HG03039 (cell line): ENCODE measurements around the gene RGS6.

Experiments
- ATAC-seq: cut with Tn5 transposase; IDR thresholded peaks from one replicate; pipeline ENCODE4 v1.9.1; 2021; ENCODE audit warnings: mild to moderate bottlenecking, moderate library complexity; ENCODE audit not compliant: unreplicated experiment

The RGS6 gene

DNA sequence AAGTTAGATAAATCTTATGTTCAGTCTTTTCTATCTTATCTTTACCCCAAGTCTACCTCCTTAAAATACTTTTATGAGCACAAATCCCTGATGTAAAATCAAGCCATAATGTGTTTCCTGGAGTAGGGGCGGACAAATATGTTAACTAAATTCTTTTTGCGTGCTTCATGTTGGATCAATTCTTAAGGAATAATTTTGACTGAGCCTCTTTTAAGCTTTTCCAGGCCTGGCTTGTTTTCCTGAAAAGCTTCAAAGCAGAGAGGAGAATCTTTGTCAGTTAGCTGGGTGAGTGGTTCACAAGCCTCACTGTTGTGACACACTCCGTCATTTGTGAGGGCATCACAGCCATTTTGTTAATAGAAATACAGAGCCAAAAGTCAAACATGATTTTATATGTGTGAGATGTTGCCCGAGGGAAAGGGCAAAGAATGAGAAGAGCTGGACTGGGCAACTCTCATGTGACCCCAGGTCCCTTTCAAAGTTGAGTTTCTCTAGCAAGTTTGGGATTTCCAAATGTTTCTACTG, 468.9 kb downstream of the RGS6 start:
- ATAC-seq: no peak

DNA sequence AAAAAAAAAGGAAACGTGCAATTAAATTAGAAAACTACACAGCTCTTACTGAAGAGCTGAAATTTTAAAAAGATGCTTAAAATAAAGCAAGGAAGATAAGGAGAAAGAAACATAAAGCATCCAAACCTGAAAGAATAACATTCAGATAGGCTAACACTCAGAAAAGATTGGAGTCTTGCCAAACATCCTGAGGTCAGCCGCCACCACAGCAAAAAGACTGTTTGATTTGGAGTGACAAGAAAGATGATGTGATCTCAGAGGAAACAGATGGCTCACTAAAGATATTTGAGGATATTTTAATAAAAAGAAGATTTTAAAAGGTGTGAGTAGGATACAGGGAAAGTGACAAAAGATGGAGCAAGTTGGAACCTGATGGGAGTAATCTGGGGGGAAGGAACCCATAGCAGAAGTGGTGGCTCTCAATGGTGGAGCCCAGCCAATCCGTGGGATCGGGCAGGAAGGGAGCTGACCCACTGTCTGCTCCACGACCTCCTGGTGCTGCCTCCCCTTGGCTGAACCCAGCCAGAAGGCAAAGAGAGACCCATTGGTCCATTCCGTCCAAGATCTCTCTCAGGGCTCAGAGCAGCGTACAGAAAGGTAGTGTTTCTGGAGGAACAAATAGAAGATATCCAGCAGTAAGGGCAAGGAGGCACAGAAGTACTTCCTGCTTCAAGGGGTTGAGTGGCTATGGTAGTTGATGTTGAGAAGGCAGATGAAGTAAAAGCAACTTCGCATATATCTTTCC, 469.6 kb downstream of the RGS6 start:
- ATAC-seq: no peak

DNA sequence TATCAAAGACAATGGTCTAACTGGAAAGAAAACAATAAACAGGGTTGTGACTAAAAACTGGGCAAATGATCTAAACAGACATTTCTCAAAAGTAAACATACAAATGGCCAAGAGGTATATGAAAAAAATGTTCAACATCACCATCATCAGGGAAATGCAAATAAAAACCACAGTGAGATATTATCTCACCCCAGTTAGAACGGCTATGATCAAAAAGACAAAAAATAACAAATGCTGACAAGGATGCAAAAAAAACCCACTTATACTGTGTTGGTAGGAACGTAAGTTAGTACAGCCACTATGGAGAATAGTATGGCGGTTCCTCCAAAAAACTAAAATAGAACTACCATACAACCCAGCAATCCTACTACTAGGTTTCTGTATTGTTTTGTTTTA, 470.1 kb downstream of the RGS6 start:
- no peak for ATAC-seq

- no peak for ATAC-seq
Observed at GRCh38 chr14:72404106-72404774, 472.0 kb downstream of the RGS6 start.

DNA sequence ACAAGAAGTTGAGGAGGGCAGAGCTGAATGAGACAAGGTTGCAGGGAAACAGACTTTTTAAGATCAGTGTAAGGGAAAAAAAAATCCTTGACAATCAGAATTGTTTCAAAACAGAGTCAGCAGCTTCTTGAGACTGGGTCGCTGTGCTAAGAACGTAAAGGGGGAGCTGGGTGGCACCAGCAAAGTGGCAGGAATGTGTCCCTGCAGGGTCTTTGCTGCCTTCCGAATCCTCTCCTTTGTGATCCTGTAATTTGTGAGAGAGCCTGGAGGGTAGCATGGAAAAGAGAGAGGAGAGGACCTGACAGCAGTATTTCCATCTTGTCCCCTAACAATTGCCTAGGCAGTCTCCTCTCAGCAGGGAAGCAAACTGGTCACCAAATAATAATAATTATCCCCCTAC, 472.8 kb downstream of the RGS6 start:
- no peak for ATAC-seq

- no peak for ATAC-seq
Observed at GRCh38 chr14:72408020-72408419, 475.8 kb downstream of the RGS6 start.

DNA sequence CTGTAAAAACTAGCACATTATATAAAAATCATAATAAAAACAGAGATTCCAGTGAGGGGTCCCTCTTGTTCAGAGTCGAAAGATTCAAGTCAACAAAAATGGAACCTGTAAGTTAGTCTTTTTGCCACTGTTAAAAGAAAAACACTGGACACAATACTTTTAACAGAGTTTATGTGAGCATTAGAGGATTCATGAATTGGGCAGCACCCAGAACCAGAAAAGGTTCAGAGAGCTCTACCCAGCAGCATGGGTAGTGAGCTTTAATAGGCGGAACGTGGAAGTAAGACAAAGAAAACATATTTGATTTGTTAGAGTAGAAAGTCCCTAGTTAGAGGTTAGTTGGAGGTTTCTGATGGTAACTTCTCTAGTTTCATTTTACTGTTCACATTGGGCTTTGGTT, 476.8 kb downstream of the RGS6 start:
- no peak for ATAC-seq

DNA sequence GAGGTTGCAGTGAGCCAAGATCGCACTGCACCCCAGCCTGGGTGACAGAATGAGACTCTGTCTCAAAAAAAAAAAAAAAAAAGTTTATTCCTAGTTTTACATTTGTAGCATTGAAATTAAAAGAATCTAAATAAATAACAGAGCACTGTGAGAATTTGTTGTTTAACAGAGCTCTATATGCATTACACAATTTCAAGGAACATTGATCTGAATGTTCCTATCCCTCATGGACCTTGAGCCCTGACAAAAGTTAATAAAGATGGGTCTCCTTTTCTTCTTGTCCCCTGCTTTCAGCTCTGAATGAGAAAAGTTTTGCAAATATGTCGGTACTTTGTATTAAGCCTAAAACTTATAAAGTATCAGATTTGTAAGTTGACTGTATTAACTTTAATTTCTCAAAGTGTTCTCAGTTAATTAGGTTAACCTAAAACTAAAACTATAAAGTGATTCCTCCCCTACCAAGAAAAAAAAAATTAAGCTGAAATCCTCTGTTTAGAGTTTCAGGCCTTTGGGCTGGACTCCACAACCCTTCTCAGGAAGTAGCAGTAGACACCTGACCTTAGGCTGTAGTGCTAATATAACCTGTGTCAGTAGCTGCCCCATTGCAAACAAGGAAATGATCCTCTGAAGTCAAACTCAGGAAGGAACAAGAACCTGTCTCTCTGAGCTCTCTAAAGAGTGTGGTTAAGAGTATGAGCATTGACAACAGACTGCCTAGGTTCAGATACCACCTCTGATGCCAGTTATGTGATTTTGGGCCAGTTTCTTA, 484.0 kb downstream of the RGS6 start:
- ATAC-seq: no peak

DNA sequence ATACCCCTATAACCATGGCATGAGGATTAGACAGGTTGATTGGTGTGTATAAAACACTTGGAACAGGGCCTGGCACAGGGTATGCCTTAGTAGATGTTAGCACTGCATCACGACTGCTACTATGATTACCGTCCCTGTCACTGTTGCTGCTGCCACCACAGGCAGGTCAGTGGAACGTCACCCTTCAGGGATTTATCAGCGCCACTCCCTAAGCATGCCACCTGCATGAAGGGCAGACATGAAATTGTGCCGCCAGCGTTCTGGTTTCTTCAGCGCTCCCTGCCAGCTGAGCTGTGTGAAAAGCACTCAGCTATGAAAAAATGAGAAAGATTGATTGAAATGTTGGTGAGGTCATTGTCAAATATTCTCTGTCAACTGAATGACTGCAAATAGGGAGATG, 484.7 kb downstream of the RGS6 start:
- no peak for ATAC-seq

DNA sequence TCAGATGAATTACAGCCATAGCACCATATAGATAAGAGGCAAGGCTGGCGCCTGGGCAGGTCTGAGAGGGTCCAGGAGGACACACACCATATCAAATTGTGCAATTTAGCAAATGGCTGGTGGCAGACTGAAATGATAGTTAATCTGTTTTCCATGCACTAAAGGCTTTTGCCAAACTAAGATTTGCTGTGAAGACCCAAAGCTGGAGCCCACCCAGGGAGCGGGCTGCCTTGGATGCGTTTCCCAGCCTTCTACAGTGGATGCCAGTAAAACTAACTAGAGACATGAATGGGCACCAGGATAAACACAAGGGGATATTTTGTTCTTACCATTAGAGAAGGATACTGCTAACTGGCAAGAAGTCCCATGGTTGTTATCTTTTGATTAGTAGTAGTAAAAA, 486.6 kb downstream of the RGS6 start:
- no peak for ATAC-seq

- ATAC-seq: no peak
Observed at GRCh38 chr14:72419226-72419775, 487.1 kb downstream of the RGS6 start.

GRCh38 chr14:72420749-72421474, 488.7 kb downstream of the RGS6 start:
- ATAC-seq: no peak

DNA sequence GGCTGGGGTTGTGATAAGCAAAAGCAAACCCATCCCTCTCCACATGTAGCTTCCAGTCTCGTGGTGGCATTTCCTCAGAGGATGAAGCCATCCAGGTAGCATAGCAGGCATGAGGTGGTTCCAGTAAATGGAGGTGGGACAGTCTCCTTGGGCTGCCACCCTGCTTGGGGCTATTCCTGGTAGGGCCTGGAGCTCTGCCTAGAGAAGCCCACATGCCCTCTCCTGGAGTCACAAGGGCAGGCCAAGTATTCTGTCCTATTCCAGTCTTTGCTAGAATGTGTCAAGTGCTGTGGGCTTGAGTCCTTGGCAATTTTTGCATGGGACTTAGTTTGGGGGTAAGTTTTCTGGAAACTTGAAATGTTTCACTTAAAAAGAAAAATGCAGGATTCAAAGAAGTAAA, 491.7 kb downstream of the RGS6 start:
- ATAC-seq: no peak

- ATAC-seq: no peak
Observed at GRCh38 chr14:72430457-72430856, 498.2 kb downstream of the RGS6 start.

- ATAC-seq: no peak
Observed at GRCh38 chr14:72432748-72433147, 500.5 kb downstream of the RGS6 start.

GRCh38 chr14:72433511-72433910, 501.3 kb downstream of the RGS6 start:
- ATAC-seq: no peak

- no peak for ATAC-seq
Observed at GRCh38 chr14:72434856-72435255, 502.6 kb downstream of the RGS6 start.

DNA sequence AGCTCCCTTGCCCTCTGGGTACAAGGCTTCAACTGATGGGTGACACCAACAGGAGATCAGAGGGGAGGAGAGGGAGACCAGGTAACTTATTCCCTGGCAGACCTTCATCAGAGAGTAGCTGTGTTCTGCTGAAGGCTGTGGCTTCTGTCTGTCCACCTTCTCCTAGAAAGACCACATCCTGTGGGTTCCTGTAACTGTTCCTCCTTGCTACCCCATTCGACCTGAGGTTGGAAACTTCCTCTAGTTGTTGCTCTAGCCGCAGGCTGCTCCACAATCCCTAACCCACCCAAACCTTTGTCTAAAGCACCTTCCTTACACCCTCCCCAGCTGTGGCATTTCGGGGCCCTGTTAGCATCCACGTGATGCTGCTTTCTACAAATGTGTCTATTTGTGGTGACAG, 507.5 kb downstream of the RGS6 start:
- ATAC-seq: no peak

DNA sequence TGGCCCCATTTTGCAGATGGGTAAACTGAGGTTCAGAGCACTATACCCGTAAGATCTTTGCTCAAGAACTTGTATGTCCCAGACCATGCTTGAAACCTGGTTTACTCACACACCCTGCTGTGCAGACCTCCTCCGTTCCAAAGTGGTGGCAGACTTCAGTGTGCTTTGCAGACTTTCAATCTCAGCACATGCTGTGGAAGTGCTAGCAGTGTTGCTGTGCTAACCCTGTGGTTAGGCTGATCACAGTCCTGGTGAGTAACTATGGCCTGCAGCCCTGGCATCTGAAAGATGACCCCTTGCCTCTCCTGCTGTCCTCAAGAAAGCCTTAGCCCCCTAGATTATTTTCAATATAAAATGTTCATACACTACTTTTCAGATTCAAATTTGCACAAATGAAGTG, 511.0 kb downstream of the RGS6 start:
- ATAC-seq: no peak

DNA sequence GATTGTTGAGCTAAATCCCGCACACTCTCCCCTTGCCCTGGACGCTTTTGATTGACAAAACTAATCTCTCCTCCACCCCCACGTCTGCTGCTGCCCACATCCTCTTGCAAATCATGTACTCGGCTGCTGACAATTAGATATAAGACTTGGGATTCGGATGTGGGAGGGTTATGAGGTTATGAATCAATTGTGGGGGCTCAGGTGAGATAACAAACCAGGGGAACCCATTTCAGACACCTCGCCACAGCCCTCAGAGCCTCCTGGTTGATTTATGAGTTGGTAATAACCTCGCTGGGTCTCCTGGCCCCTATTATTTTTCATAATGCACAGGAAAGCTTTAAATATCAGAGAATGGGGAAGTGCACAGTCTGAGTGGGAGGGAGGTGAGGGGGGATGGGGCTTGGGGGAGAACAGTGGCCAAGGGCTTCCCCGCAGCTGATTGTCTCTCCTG, 511.8 kb downstream of the RGS6 start:
- ATAC-seq: no peak

GRCh38 chr14:72444701-72445100, 512.5 kb downstream of the RGS6 start:
- ATAC-seq: no peak
